HEK293T (cell line): ENCODE results near the gene NT5C3A.

Source experiments
- BHLHE40 ChIP-seq: fragments of 450-650 bp; IDR thresholded peaks from 2 replicates; pipeline ENCODE4 v1.6.1; 2016; ENCODE audit warnings: mild to moderate bottlenecking, moderate library complexity, borderline replicate concordance
- FOXA1 ChIP-seq: fragments of 450-650 bp; IDR thresholded peaks from 2 replicates; pipeline ENCODE4 v1.6.1; 2016; ENCODE audit warnings: mild to moderate bottlenecking
- FOXK2 ChIP-seq: fragments of 450-650 bp; IDR thresholded peaks from 2 replicates; pipeline ENCODE4 v1.6.1; 2016; ENCODE audit warnings: mild to moderate bottlenecking
- SP1 ChIP-seq: fragments of 450-650 bp; IDR thresholded peaks from 2 replicates; pipeline ENCODE4 v1.6.1; 2017
- TARDBP ChIP-seq: fragments of 450-650 bp; IDR thresholded peaks from 2 replicates; pipeline ENCODE4 v1.6.1; 2016
- ZNF384 ChIP-seq: fragments of 450-650 bp; IDR thresholded peaks from 2 replicates; pipeline ENCODE4 v1.6.1; 2016

DNA sequence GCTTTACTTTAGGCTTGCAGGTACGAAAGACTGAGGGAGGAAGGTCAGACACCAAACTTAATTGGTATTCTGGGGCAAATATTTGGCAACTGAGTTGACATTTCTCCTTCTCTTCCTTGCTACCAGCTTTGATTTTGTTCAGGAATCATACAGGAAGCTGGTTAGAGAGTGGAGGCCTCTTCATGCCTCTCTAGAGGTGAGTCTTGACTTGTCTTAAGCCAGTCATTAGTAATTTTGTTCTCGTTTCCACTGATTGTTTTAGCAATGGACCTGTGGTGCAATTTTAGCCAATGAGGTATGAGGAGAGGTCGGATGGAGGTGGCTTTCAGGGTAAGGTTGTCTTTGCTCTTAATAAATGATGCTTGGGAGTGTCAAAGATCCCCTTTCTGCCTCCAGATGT, 49.0 kb upstream of the NT5C3A start:
- no peak for TF ChIP-seq BHLHE40
- no peak for TF ChIP-seq FOXA1
- TF ChIP-seq TARDBP: no peak
- TF ChIP-seq SP1: no peak
- TF ChIP-seq ZNF384: no peak
- TF ChIP-seq FOXK2: no peak
